Panc1 (cell line): ENCODE results near the gene DTX3.

Experiments used
- POLR2AphosphoS5 ChIP-seq: IDR thresholded peaks from 2 replicates; pipeline ENCODE4 v1.6.1; 2012; ENCODE audit warnings: mild to moderate bottlenecking, low read depth, low read length, moderate library complexity
- TF ChIP-seq, protein P1 (sequence below): fragments of 450-650 bp; IDR thresholded peaks from 2 replicates; pipeline ENCODE4 v1.5.1; 2017; ENCODE audit warnings: mild to moderate bottlenecking
- TF ChIP-seq, protein P2 (sequence below), 2 experiments: IDR thresholded peaks; 2 replicates each; pipeline ENCODE4 v1.6.1; 2011 to 2012; ENCODE audit warnings: low read depth in 2 of 2, control low read depth in 1 of 2, low read length in 1 of 2, mild to moderate bottlenecking in 1 of 2, moderate library complexity in 1 of 2; ENCODE audit not compliant: insufficient read depth in 1 of 2

DNA sequence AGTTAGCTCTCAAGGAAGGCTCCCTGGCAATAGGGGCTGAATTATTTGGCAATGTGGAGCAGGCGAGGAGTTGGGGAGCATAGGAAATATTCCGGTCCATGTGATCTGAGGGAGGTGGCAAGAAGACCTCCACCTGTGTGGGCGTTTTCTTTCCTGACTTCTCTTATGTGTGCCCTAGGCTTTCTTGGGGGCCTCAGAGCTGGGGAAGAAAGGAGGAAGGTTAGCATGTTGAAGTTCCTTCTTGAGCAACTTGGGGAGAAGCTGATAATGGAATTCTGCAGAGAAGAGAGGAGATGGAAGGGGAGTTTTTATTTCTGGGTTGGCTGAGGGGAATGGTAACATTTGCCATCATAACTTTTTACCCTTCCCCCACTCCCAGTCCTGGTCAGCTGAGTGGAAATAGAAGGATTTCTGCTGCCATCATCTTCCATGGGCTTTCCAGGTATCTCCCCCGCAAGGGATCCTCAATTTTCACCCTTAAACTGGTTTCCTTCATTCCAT lies 1.2 kb downstream of the DTX3 start:
- no peak for TF ChIP-seq POLR2AphosphoS5
- TF ChIP-seq, protein P1, sequence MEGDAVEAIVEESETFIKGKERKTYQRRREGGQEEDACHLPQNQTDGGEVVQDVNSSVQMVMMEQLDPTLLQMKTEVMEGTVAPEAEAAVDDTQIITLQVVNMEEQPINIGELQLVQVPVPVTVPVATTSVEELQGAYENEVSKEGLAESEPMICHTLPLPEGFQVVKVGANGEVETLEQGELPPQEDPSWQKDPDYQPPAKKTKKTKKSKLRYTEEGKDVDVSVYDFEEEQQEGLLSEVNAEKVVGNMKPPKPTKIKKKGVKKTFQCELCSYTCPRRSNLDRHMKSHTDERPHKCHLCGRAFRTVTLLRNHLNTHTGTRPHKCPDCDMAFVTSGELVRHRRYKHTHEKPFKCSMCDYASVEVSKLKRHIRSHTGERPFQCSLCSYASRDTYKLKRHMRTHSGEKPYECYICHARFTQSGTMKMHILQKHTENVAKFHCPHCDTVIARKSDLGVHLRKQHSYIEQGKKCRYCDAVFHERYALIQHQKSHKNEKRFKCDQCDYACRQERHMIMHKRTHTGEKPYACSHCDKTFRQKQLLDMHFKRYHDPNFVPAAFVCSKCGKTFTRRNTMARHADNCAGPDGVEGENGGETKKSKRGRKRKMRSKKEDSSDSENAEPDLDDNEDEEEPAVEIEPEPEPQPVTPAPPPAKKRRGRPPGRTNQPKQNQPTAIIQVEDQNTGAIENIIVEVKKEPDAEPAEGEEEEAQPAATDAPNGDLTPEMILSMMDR, result no peak
- TF ChIP-seq, protein P2, sequence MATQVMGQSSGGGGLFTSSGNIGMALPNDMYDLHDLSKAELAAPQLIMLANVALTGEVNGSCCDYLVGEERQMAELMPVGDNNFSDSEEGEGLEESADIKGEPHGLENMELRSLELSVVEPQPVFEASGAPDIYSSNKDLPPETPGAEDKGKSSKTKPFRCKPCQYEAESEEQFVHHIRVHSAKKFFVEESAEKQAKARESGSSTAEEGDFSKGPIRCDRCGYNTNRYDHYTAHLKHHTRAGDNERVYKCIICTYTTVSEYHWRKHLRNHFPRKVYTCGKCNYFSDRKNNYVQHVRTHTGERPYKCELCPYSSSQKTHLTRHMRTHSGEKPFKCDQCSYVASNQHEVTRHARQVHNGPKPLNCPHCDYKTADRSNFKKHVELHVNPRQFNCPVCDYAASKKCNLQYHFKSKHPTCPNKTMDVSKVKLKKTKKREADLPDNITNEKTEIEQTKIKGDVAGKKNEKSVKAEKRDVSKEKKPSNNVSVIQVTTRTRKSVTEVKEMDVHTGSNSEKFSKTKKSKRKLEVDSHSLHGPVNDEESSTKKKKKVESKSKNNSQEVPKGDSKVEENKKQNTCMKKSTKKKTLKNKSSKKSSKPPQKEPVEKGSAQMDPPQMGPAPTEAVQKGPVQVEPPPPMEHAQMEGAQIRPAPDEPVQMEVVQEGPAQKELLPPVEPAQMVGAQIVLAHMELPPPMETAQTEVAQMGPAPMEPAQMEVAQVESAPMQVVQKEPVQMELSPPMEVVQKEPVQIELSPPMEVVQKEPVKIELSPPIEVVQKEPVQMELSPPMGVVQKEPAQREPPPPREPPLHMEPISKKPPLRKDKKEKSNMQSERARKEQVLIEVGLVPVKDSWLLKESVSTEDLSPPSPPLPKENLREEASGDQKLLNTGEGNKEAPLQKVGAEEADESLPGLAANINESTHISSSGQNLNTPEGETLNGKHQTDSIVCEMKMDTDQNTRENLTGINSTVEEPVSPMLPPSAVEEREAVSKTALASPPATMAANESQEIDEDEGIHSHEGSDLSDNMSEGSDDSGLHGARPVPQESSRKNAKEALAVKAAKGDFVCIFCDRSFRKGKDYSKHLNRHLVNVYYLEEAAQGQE (IDR thresholded peaks at IDR 0.05; ENCODE audit: insufficient read depth in 1 of 2, low read depth in 2 of 2, low read length in 1 of 2), result no peak
